Measurements from ENCODE around the gene TRIM71. TPM values are rescaled to one million over a fixed set of nuclear protein-coding genes. Genes with fewer than 3 reads are reported as not detected.

TRIM71 gene
- total RNA-seq, 1 donor from 2014 or later, result 106 TPM

DNA sequence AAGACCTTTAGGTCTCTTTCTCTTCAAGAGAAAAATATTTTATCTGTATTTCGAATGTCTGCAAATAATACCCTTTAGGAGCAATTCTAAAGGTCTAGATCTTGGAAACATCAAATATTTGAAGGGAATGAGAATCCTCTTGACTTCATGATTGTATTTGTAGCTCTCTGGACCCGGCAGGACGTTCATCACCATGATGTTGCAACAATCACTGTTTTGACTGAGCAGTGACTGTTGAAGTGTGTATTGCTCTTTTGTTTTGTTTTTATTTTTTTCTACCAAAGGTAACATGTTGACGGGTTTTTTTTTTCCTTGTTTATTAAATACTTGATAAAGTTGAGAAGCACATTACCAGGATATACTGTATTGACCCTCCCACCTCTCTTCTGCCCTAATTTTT lies 78.3 kb downstream of the TRIM71 start:
- Histone ChIP-seq H3K79me2 (ENCODE audit: low read depth) (peaks cover 86% of the 10 kb centered on the region), H3K27ac (no peak overlapping the region), H3K4me2 (no peak overlapping the region), H2AFZ (replicated peaks) (no peak overlapping the region), H3K27me3 (no peaks in the 10 kb centered on the region), H3K36me3 (peaks cover 11% of the 10 kb centered on the region), H3K4me1 (peaks cover 18% of the 10 kb centered on the region), H3K9me3 (ENCODE audit: low read depth) (no peaks in the 10 kb centered on the region), H3K4me3 (no peak overlapping the region), H4K20me1 (ENCODE audit: low read depth) (peaks cover 90% of the 10 kb centered on the region), H3K9ac (no peak overlapping the region), H3F3A (ENCODE audit: low read depth) (peaks cover 81% of the 10 kb centered on the region)
- H3K27me3 Mint-ChIP-seq (ENCODE audit: insufficient read depth, low read depth), result peaks cover 2% of the 10 kb centered on the region
- no peaks in the 10 kb centered on the region for H3K9me3 Mint-ChIP-seq
- H3K36me3 Mint-ChIP-seq, result peaks cover 47% of the 10 kb centered on the region
- no peaks in the 10 kb centered on the region for H3K4me1 Mint-ChIP-seq
- TF ChIP-seq EZH2phosphoT487 (IDR thresholded peaks at IDR 0.05) (no peak), EZH2 (IDR thresholded peaks at IDR 0.05) (no peak)
- TF ChIP-seq, protein P1, sequence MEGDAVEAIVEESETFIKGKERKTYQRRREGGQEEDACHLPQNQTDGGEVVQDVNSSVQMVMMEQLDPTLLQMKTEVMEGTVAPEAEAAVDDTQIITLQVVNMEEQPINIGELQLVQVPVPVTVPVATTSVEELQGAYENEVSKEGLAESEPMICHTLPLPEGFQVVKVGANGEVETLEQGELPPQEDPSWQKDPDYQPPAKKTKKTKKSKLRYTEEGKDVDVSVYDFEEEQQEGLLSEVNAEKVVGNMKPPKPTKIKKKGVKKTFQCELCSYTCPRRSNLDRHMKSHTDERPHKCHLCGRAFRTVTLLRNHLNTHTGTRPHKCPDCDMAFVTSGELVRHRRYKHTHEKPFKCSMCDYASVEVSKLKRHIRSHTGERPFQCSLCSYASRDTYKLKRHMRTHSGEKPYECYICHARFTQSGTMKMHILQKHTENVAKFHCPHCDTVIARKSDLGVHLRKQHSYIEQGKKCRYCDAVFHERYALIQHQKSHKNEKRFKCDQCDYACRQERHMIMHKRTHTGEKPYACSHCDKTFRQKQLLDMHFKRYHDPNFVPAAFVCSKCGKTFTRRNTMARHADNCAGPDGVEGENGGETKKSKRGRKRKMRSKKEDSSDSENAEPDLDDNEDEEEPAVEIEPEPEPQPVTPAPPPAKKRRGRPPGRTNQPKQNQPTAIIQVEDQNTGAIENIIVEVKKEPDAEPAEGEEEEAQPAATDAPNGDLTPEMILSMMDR (IDR thresholded peaks at IDR 0.05), result no peak
- H3K4me3 Mint-ChIP-seq, result no peak overlapping the region
- DNase-seq (ENCODE audit: low spot score), result no peak
- H3K27ac Mint-ChIP-seq, result no peak overlapping the region

DNA sequence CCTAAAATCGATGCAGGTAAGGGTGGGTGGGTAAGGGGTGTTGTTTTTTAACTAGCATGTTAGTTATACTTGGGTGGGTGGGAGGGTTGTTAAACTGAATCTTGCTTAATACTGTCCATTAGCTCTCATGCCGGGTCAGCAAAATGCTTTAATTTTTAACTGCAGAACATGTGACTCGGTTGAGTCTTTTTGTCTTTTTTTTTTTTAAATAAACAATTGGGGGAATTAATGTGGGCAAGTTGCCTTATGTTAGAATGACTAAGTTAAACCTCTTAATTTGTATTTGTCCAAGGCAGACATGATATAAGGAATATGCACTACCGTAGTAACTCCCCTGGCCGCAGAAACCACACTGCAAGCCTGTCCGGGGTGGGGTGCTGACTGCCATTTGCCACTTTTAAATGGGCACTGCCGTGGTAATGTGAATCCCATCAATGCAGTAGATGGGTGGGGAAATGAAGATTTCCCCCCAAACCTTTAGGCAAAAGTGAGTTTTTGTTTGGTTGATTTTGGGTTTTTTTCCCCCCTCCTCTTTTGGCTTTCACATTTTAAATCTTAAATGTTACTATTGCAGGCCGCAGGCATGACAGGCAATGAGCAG lies 79.3 kb downstream of the TRIM71 start:
- H2AFZ ChIP-seq (replicated peaks), result no peak overlapping the region
- TF ChIP-seq, protein P1 (IDR thresholded peaks at IDR 0.05), result no peak
- TF ChIP-seq EZH2 (IDR thresholded peaks at IDR 0.05), result no peak
- no peak for TF ChIP-seq EZH2phosphoT487 (IDR thresholded peaks at IDR 0.05)
- H3K9ac ChIP-seq, result no peak overlapping the region
- Mint-ChIP-seq H3K4me1 (no peaks in the 10 kb centered on the region), H3K36me3 (peaks cover 37% of the 10 kb centered on the region), H3K4me3 (no peak overlapping the region), H3K9me3 (no peaks in the 10 kb centered on the region), H3K27me3 (ENCODE audit: insufficient read depth, low read depth) (peaks cover 2% of the 10 kb centered on the region), H3K27ac (no peak overlapping the region)
- H3K27ac ChIP-seq, result peak overlapping the region; percentile 59
- peaks cover 6% of the 10 kb centered on the region for H3K36me3 ChIP-seq
- H3K4me3 ChIP-seq, result no peak overlapping the region
- no peak overlapping the region for H3K4me2 ChIP-seq
- no peaks in the 10 kb centered on the region for H3K9me3 ChIP-seq (ENCODE audit: low read depth)
- peaks cover 18% of the 10 kb centered on the region for H3K4me1 ChIP-seq
- H3F3A ChIP-seq (ENCODE audit: low read depth), result peaks cover 80% of the 10 kb centered on the region
- peaks cover 85% of the 10 kb centered on the region for H3K79me2 ChIP-seq (ENCODE audit: low read depth)
- peaks cover 88% of the 10 kb centered on the region for H4K20me1 ChIP-seq (ENCODE audit: low read depth)
- H3K27me3 ChIP-seq, result no peaks in the 10 kb centered on the region
- no peak for DNase-seq (ENCODE audit: low spot score)

DNA sequence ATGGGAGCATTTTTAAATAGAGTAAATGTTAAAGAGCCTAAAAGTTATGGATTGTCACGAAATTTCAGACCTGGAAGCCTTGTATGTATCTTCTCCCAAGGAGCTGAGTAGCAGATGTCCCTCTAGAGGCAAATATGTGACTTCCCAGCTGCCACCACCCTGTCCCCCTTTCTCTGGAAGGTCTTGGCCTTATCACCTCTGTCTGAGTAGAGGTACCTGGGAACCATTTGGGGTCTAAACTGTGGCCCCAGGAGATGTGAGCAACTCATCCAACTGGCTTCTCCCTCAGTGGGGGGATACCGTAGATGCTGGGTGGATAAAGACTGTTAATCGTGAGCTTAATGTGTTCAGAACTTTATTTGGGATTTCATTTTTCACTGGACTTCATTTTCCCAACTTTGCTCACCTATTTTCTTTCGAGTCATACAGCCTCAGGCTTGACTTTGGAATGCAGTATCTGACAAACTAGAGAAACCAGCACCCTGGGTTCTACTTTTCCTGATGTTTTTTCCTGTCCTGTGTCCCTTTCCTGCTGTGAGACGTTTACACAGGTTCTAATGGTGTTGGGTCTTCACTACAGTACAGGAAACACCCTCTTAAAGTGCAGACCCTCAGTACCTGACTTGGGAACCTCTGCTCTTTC lies 80.3 kb downstream of the TRIM71 start:
- Mint-ChIP-seq H3K27me3 (ENCODE audit: insufficient read depth, low read depth) (peaks cover 2% of the 10 kb centered on the region), H3K27ac (no peak overlapping the region), H3K4me3 (no peak overlapping the region), H3K36me3 (peaks cover 31% of the 10 kb centered on the region), H3K4me1 (peaks cover 2% of the 10 kb centered on the region), H3K9me3 (no peaks in the 10 kb centered on the region)
- no peaks in the 10 kb centered on the region for H3K27me3 ChIP-seq
- H4K20me1 ChIP-seq (ENCODE audit: low read depth), result peaks cover 78% of the 10 kb centered on the region
- no peaks in the 10 kb centered on the region for H3K9me3 ChIP-seq (ENCODE audit: low read depth)
- H3F3A ChIP-seq (ENCODE audit: low read depth), result peaks cover 80% of the 10 kb centered on the region
- peaks cover 75% of the 10 kb centered on the region for H3K79me2 ChIP-seq (ENCODE audit: low read depth)
- H3K4me3 ChIP-seq, result no peak overlapping the region
- peaks cover 18% of the 10 kb centered on the region for H3K4me1 ChIP-seq
- peaks cover 5% of the 10 kb centered on the region for H3K36me3 ChIP-seq
- peak overlapping the region; percentile 19 for H3K4me2 ChIP-seq
- no peak overlapping the region for H2AFZ ChIP-seq (replicated peaks)
- TF ChIP-seq EZH2phosphoT487 (IDR thresholded peaks at IDR 0.05) (no peak), EZH2 (IDR thresholded peaks at IDR 0.05) (no peak)
- TF ChIP-seq, protein P1 (IDR thresholded peaks at IDR 0.05), result peak; percentile 41
- no peak overlapping the region for H3K9ac ChIP-seq
- H3K27ac ChIP-seq, result peak overlapping the region; percentile 59
- DNase-seq (ENCODE audit: low spot score), result no peak
